ENCODE measurements around the gene SERPINA7. TPM values are rescaled to one million over a fixed set of nuclear protein-coding genes. Genes with fewer than 3 reads are reported as not detected.
A peak's percentile ranks its signal among the peaks of the same experiment; 100 is the strongest.
"Not testable (repeated sequence)": the region's sequence is repeated elsewhere in the genome, so short reads cannot be mapped to it uniquely, and the experiment has no call there.

Gene SERPINA7, protein sequence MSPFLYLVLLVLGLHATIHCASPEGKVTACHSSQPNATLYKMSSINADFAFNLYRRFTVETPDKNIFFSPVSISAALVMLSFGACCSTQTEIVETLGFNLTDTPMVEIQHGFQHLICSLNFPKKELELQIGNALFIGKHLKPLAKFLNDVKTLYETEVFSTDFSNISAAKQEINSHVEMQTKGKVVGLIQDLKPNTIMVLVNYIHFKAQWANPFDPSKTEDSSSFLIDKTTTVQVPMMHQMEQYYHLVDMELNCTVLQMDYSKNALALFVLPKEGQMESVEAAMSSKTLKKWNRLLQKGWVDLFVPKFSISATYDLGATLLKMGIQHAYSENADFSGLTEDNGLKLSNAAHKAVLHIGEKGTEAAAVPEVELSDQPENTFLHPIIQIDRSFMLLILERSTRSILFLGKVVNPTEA
- polyA plus RNA-seq (ENCODE audit: insufficient read length in 4 of 4): under 1 TPM; 0.10 to 0.42 (median 0.20) TPM

GRCh38 chrX:106038625-106039024 is at the start of gene SERPINA7:
Gene SERPINA7, minus strand, starts transcription at chrX:106038727. Its CDS starts 1,669 bp downstream, at chrX:106037058.
- no peak for DNase-seq (ENCODE audit: low read depth in 4 of 4, low spot score in 3 of 4)

GRCh38 chrX:106069048-106069447 is 30.5 kb upstream of the SERPINA7 start:
- DNase-seq (ENCODE audit: low read depth in 4 of 4, low spot score in 3 of 4): no peak

DNA sequence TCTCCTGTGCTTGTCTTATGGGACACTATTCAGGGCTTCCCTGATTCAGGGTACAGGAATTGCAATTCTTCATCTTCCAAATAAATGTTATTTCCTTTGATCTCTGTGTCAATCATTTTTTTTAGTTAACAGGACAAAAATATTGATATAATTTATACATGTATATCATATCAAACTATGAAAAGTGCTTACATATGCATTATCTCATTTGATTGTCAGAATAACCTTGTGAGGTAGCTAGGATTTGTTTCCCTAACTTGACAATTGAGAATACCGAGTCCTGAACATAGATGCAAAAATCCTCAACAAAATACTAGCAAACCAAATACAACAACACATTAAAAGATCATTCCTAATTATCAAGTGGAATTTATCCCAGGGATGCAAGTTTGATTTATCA is 11.5 kb upstream of the SERPINA7 start:
- DNase-seq (ENCODE audit: low read depth in 4 of 4, low spot score in 3 of 4): no peak

DNA sequence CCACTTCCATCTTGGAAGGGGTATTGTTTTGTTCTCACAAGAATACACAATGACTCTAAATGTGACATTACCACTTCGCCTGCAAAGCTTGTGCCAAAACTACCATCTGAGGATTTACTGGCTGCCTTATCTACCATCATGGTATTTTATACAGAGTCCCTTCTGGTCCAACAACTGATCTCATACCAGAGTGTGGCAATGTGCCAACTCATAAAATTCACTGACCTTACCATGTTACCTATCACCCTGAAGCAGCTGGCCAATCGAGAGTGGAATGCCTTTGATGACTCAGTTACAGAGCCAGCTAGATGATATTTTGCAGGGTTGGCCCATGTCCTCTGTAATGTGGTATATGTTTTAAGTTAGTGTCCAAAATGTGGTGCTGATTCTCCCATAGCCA is 3.8 kb upstream of the SERPINA7 start:
- no peak for DNase-seq (ENCODE audit: low read depth in 4 of 4, low spot score in 3 of 4)

GRCh38 chrX:106040861-106041260 is 2.3 kb upstream of the SERPINA7 start:
- no peak for DNase-seq (ENCODE audit: low read depth in 4 of 4, low spot score in 3 of 4)

- DNase-seq (ENCODE audit: low read depth in 4 of 4, low spot score in 3 of 4): peak in 1 of 4 donors; percentile 2
Measured at GRCh38 chrX:106039920-106040319, 1.4 kb upstream of the SERPINA7 start.

DNA sequence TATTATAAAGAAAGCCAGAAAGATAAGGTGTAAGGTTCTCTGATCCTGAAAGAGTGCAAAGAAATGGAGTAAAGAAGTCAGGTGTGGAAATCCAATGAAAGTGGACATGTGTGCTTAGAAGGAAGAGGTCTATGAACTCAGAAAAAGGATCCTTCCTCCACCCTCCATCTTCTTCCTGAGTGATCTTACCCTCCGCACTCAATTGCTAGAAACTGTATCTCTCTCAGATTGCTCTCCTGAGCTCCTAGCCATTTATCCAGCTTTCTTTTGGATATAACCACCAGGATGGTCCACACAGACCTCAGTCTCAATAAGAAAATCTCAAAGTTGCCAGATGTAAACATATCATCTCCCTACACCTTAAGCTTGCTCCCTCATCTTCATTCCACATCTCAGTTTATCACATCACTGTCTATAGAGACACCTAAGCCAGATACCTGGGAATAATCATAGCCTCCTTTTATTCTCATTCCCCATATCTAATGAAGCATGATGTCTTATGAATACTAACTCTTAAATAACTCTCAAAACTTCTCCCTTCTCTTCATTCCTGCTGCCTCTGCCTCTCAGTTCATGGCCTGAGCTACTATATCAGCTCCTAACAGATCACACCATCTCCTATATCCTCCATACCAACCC is 573 bp downstream of the SERPINA7 start:
- no peak for DNase-seq (ENCODE audit: low read depth in 4 of 4, low spot score in 3 of 4)

DNA sequence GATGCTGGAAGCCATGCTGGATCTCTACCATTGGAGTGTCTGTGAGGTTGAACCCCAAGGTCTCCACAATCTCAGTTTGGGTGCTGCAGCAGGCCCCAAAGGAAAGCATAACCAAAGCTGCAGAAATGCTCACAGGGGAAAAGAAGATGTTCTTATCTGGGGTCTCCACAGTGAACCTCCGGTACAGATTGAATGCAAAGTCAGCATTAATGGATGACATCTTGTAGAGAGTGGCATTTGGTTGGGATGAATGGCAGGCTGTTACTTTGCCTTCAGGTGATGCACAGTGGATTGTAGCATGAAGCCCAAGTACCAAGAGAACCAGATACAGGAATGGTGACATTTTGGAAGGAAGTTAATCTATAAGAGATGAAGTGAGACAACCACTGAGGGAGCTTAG is 1.8 kb downstream of the SERPINA7 start:
- no peak for DNase-seq (ENCODE audit: low read depth in 4 of 4, low spot score in 3 of 4)

GRCh38 chrX:106035064-106035463 is 3.5 kb downstream of the SERPINA7 start:
- no peak for DNase-seq (ENCODE audit: low read depth in 4 of 4, low spot score in 3 of 4)

DNA sequence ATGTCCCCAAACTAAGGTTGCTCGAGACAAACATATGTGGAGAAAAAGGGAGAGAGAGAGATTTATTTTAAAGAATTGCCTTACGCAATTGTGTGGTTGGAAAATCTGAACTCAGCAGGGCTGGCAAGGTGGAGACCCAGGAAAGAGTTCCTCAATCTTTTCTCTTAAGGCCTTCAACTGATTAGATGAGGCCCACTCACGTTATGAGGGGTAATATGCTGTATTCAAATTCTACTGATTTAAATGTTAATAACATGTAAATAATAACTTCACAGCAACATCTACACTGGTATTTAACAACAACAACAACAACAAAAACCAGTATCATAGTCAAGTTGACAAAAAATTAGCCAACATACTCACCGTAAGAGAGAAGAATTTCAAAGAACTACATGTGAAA is 14.6 kb downstream of the SERPINA7 start:
- DNase-seq (ENCODE audit: low read depth in 4 of 4, low spot score in 3 of 4): no peak

GRCh38 chrX:106022238-106022637 is 16.3 kb downstream of the SERPINA7 start:
- DNase-seq (ENCODE audit: low read depth in 4 of 4, low spot score in 3 of 4): no peak

GRCh38 chrX:106014119-106014775 is 24.3 kb downstream of the SERPINA7 start:
- DNase-seq (ENCODE audit: low read depth in 4 of 4, low spot score in 3 of 4): no peak

- DNase-seq (ENCODE audit: low read depth in 4 of 4, low spot score in 3 of 4): no peak
Measured at GRCh38 chrX:106009145-106009544, 29.4 kb downstream of the SERPINA7 start.

- no peak for DNase-seq (ENCODE audit: low read depth in 4 of 4, low spot score in 3 of 4)
Measured at GRCh38 chrX:106007815-106008214, 30.7 kb downstream of the SERPINA7 start.

- DNase-seq (ENCODE audit: low read depth in 4 of 4, low spot score in 3 of 4): no peak
Measured at GRCh38 chrX:106005684-106006083, 32.8 kb downstream of the SERPINA7 start.

GRCh38 chrX:106000609-106001008 is 37.9 kb downstream of the SERPINA7 start:
- not testable (repeated sequence) for DNase-seq (ENCODE audit: low read depth in 4 of 4, low spot score in 3 of 4)

- DNase-seq (ENCODE audit: low read depth in 4 of 4, low spot score in 3 of 4): no peak
Measured at GRCh38 chrX:106000203-106000602, 38.3 kb downstream of the SERPINA7 start.

GRCh38 chrX:105999294-105999693 is 39.2 kb downstream of the SERPINA7 start:
- DNase-seq (ENCODE audit: low read depth in 4 of 4, low spot score in 3 of 4): no peak

DNA sequence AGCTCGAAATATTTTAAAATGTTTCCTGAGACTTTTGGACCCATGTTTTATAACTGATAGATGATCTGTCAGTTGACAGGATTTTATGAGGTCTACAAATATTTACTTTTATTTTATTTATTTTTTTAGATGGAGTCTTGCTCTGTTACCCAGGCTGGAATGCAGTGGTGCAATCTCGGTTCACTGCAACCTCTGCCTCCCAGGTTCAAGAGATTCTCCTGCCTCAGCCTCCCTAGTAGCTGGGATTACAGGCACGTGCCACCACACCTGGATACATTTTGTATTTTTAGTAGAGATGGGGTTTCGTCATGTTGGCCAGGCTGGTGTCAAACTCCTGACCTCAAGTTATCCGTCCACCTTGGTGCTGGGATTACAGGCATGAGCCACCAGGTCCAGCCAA is 50.0 kb downstream of the SERPINA7 start:
- not testable (repeated sequence) for DNase-seq (ENCODE audit: low read depth in 4 of 4, low spot score in 3 of 4)
